GM12878 (cell line): ENCODE results near the gene NDUFB7. TPM values are rescaled to one million over a fixed set of nuclear protein-coding genes. Genes with fewer than 3 reads are reported as not detected.

Experiments
- ATAC-seq: fragments of 200-7000 bp; cut with Tn5 transposase; 3 replicates; pipeline ENCODE4 v1.9.1; 2020; ENCODE audit warnings: mild to moderate bottlenecking, moderate library complexity
- BruUV-seq: library from RNA; stranded (reverse); fragments of 400-500 nt; replicated peaks from 2 replicates; lab custom pipeline; 2021; lab: Mats Ljungman, UMichigan
- CTCF ChIA-PET: fragments of 300-600 bp; sonication (Branson Sonifier 250); formaldehyde crosslinking; extraction: SDS; loops from one replicate; lab custom pipeline; 2021; ENCODE audit warnings: inconsistent platforms; lab: Yijun Ruan, JAX
- POLR2A ChIA-PET: fragments of 350-600 bp; formaldehyde crosslinking; extraction: SDS; loops from one replicate; lab custom pipeline; 2021; ENCODE audit warnings: inconsistent platforms; lab: Charles Lee
- RAD21 ChIA-PET: fragments of 300-600 bp; sonication (Branson Sonifier 250); formaldehyde crosslinking; loops from one replicate; lab custom pipeline; 2023; ENCODE audit warnings: antibody characterized with exemption; ENCODE audit not compliant: unreplicated experiment; lab: Charles Lee
- SMC1A ChIA-PET: fragments of 300-600 bp; sonication (Branson Sonifier 250); formaldehyde crosslinking; loops from one replicate; lab custom pipeline; 2023; ENCODE audit not compliant: unreplicated experiment, uncharacterized antibody; lab: Charles Lee
- DNase-seq: peaks from one replicate; pipeline ENCODE4 v3.0.0-alpha.2; 2011; ENCODE audit warnings: low read depth, low spot score
- FAIRE-seq: peaks from 3 replicates; lab custom pipeline; 2011; peaks lifted over from hg19 to GRCh38; lab: Jason Lieb, UNC
- H2AFZ ChIP-seq: 2 replicates; pipeline ENCODE4 v1.6.0; 2011; ENCODE audit warnings: low read depth, low read length, control low read depth; ENCODE audit not compliant: control insufficient read depth
- H3K27ac ChIP-seq: 2 replicates; pipeline ENCODE4 v1.5.1; 2011; ENCODE audit warnings: control low read depth; ENCODE audit not compliant: control insufficient read depth, insufficient read depth
- H3K27me3 ChIP-seq, 2 experiments: replicated peaks in 1 of 2; 2 replicates each; pipeline versions ENCODE4 v1.6.0 to v1.6.1; 2011; ENCODE audit warnings: low read length in 1 of 2; ENCODE audit not compliant: control insufficient read depth in 2 of 2, insufficient read depth in 2 of 2
- H3K36me3 ChIP-seq, 2 experiments: 2 replicates each; pipeline ENCODE4 v1.5.1; 2011; ENCODE audit warnings: low read length in 1 of 2; ENCODE audit not compliant: control insufficient read depth in 2 of 2, insufficient read depth in 2 of 2
- H3K4me1 ChIP-seq: 2 replicates; pipeline ENCODE4 v1.6.1; 2011; ENCODE audit warnings: mild to moderate bottlenecking, low read length, moderate library complexity, mixed read lengths; ENCODE audit not compliant: control insufficient read depth, insufficient read depth
- H3K4me2 ChIP-seq: 2 replicates; pipeline ENCODE4 v1.6.0; 2011; ENCODE audit warnings: control low read depth; ENCODE audit not compliant: control insufficient read depth, insufficient read depth
- H3K4me3 ChIP-seq: fragments of 200-600 bp; sonication (generic); 2 replicates; pipeline ENCODE4 v1.5.1; 2016
- H3K79me2 ChIP-seq: 2 replicates; pipeline ENCODE4 v1.6.0; 2011; ENCODE audit warnings: low read length; ENCODE audit not compliant: control insufficient read depth, insufficient read depth
- H3K9ac ChIP-seq: 2 replicates; pipeline ENCODE4 v1.8.0; 2011; ENCODE audit warnings: low read length, control low read depth, mixed read lengths; ENCODE audit not compliant: control insufficient read depth, insufficient read depth
- H3K9me3 ChIP-seq: replicated peaks from 3 replicates; pipeline ENCODE4 v1.5.1; 2011; ENCODE audit warnings: mild to moderate bottlenecking, low read length; ENCODE audit not compliant: control insufficient read depth, insufficient read depth
- H4K20me1 ChIP-seq: 2 replicates; pipeline ENCODE4 v1.6.0; 2011; ENCODE audit not compliant: control insufficient read depth, insufficient read depth
- EED ChIP-seq: sonication (generic); IDR thresholded peaks from 2 replicates; pipeline ENCODE4 v1.6.1; 2016; ENCODE audit warnings: antibody characterized with exemption, low read depth
- FOXM1 ChIP-seq: IDR thresholded peaks from 2 replicates; pipeline ENCODE4 v1.6.1; 2012; ENCODE audit warnings: low read depth, mild to moderate bottlenecking, inconsistent platforms, low read length, moderate library complexity
- NFXL1 ChIP-seq: fragments of 450-650 bp; IDR thresholded peaks from 2 replicates; pipeline ENCODE4 v1.6.1; 2017; ENCODE audit warnings: antibody characterized with exemption, mild to moderate bottlenecking, borderline replicate concordance
- NR2F1 ChIP-seq: fragments of 450-650 bp; conservative IDR thresholded peaks from 2 replicates; pipeline ENCODE4 v1.6.1; 2017; ENCODE audit warnings: mild to moderate bottlenecking
- POU2F2 ChIP-seq: IDR thresholded peaks from 3 replicates; pipeline ENCODE4 v1.6.1; 2011; ENCODE audit warnings: low read depth, mild to moderate bottlenecking, low read length, borderline replicate concordance
- WRNIP1 ChIP-seq: IDR thresholded peaks from 2 replicates; pipeline ENCODE4 v1.6.1; 2011; ENCODE audit warnings: low read depth, low read length, improper control_type of control experiment, borderline replicate concordance
- ZBTB4 ChIP-seq: fragments of 450-650 bp; formaldehyde crosslinking; IDR thresholded peaks from 2 replicates; pipeline ENCODE4 v1.4.0; 2022; ENCODE audit warnings: mild to moderate bottlenecking, moderate library complexity
- ZNF592 ChIP-seq: fragments of 450-650 bp; IDR thresholded peaks from 2 replicates; pipeline ENCODE4 v1.6.1; 2017; ENCODE audit warnings: mild to moderate bottlenecking, moderate library complexity
- WGBS: methylation state at CpG from one replicate; pipeline ENCODE4 v1.1.6; 2016; ENCODE audit warnings: low lambda C conversion rate; ENCODE audit not compliant: insufficient replicate concordance, insufficient coverage; ENCODE audit errors: missing lambda C conversion rate; 5-methylcytosine and 5-hydroxymethylcytosine counted together
- in situ Hi-C: fragments of 300-500 bp; cut with MboI; formaldehyde crosslinking; loops from 9 replicates; pipeline ENCODE4 v1.14.3; 2018; ENCODE audit warnings: mixed read lengths
- intact Hi-C: fragments of 100-400 bp; cut with micrococcal nuclease; formaldehyde crosslinking; loops from one replicate; pipeline ENCODE4 v1.14.2; 2022; ENCODE audit not compliant: unreplicated experiment
- polyA plus RNA-seq, 11 experiments: library from polyadenylated mRNA; depleted of rRNA in 4 of 11; unstranded in 6 of 11; stranded (reverse) in 5 of 11; fragments of >200 nt; fragmentation: Nextera tagmentation in 4 of 11; fragmentation: Illumina TruSeq in 1 of 11; extraction: Ambion mirVana in 4 of 11; extraction: Trizol in 1 of 11; gene quantifications; 1 replicate in 1 of 11; 2 replicates in 10 of 11; pipeline versions ENCODE4 v1.2.1 to v1.2.3, GENCODE V29; 2011 to 2016; ENCODE audit warnings: inconsistent platforms in 2 of 11, missing spikeins in 2 of 11, low read depth in 1 of 11
- total RNA-seq, 4 experiments: library from RNA; depleted of rRNA in 3 of 4; stranded (reverse); fragments of >200 nt in 3 of 4; fragmentation: Illumina TruSeq in 1 of 4; extraction: Trizol in 1 of 4; gene quantifications; 2 replicates each; pipeline versions ENCODE4 v1.2.1 to v1.2.3, GENCODE V29; 2013 to 2021

NDUFB7 gene
- total and polyA plus RNA-seq, 10 of the 15 experiments (the other 5 are each of a cell fraction or from before 2014, with no cell fraction given): 14.6 to 480 (median 182) TPM

- H3K27me3 ChIP-seq: no peaks in the 10 kb centered on the region
- BruUV-seq: no TSS peak
- 62% methylated on average over 8 of the region's 8 CpGs for WGBS
- TF ChIP-seq FOXM1 (no peak), ZBTB4 (CRISPR knock-in tag) (no peak), NR2F1 (no peak), NFXL1 (no peak), WRNIP1 (no peak), POU2F2 (0 out of 3 replicates have a peak, but pooled peaks have one; percentile 34), ZNF592 (no peak), EED (no peak)
- H2AFZ ChIP-seq: no peak overlapping the region
- H3K36me3 ChIP-seq: no peaks in the 10 kb centered on the region
- DNase-seq (no peak), ATAC-seq (no peak), FAIRE-seq (no peak)
- H3K27ac ChIP-seq: no peak overlapping the region
- H3K9ac ChIP-seq: no peak overlapping the region
- CTCF ChIA-PET: interaction anchor here (2.5 to 14.6 kb wide), 2 partner anchors 105 to 112 kb away, joined by 12 to 803 read pairs; partner anchors contain the start of gene ZNF333
- no peaks in the 10 kb centered on the region for H4K20me1 ChIP-seq
- no peak overlapping the region for H3K4me3 ChIP-seq
- in situ Hi-C loops: loop anchor here (25.0 kb wide), 1 partner anchor 2011 kb away; no protein-coding TSS in a partner anchor
- no peaks in the 10 kb centered on the region for H3K9me3 ChIP-seq
- RAD21 ChIA-PET: interaction anchor here (1.4 to 13.6 kb wide), 3 partner anchors 37 to 111 kb away, joined by 3 to 593 read pairs (median 7); partner anchors contain the start of gene ZNF333
- SMC1A ChIA-PET: interaction anchor here (0.7 to 12.5 kb wide), 3 partner anchors 25 to 111 kb away, joined by 3 to 558 read pairs (median 4); partner anchors contain the start of gene ZNF333
- peaks cover 6% of the 10 kb centered on the region for H3K79me2 ChIP-seq
- intact Hi-C loops: loop anchor here (10.0 kb wide), 1 partner anchor 208 kb away; no protein-coding TSS in a partner anchor
- H3K4me1 ChIP-seq: peaks cover 21% of the 10 kb centered on the region
- H3K4me2 ChIP-seq: no peak overlapping the region
- POLR2A ChIA-PET: interaction anchor here (0.7 to 11.9 kb wide), 4 partner anchors 10 to 207 kb away, joined by 3 to 190 read pairs (median 4); partner anchors contain the start of gene ZNF333
Observed at GRCh38 chr19:14576363-14576762, 4.5 kb upstream of the NDUFB7 start.
